Glomerular endothelial cell (primary cell): ENCODE measurements around the gene SLC1A2. TPM values are rescaled to one million over a fixed set of nuclear protein-coding genes. Genes with fewer than 3 reads are reported as not detected.

Experiments
- DNase-seq: peaks from one replicate; pipeline ENCODE4 v3.0.0-alpha.2; 2011; ENCODE audit warnings: low read depth, low spot score; ENCODE audit errors: extremely low read depth
- total RNA-seq: library from RNA; depleted of rRNA; stranded (reverse); fragments of >200 nt; gene quantifications from 2 replicates; pipeline ENCODE4 v1.2.3, GENCODE V29; 2015

SLC1A2 gene
- total RNA-seq, 1 donor from 2014 or later = not detected

DNA sequence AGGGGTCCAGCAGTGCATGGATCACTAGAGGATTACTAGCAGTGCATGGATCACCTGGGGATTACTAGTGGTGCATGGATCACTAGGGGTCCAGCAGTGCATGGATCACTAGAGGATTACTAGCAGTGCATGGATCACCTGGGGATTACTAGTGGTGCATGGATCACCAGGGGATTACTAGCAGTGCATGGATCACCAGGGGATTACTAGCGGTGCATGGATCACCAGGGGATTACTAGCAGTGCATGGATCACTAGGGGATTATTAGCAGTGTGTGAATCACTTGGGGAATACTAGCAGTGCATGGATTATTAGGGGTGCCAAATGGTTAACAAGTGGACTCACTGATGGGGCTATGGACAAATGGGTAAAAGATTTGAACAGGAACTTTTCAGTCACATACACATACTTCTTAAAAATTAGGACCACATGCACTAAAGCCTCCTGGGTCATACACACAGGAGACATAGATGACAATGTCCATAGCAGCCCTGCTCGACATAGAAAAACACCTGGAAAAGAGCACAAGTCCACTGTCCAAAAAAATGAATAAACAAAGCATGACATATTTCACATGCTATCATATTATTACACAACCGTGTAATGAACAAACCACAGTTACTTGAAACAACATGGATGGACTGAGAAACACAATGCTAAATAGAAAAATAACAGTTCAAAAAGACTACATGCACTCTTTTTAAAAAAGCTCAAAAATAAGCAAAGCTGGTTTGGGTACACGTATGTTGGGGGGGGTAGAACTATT is 170.6 kb downstream of the SLC1A2 start:
- no peak for DNase-seq

- DNase-seq = no peak
Observed at GRCh38 chr11:35247863-35248262, 171.5 kb downstream of the SLC1A2 start.

DNA sequence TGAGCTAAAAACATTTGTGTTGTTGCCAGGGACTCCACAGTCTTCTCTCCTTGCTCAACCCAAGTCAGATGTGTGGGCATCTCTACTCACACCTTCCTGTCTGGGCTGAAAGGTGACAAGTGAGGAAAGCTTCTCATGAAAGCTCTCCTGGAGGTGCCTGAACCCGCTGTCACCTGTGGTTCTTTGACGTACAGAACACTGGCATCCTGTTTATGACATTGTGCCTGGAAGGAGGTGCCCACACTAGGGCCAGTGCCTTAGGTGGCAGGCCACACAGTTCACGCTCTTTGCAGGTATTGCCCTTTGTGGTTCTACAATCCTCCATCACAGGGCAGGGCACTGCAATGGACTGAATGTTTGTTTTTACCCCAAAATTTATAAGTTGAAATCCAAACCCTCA is 171.9 kb downstream of the SLC1A2 start:
- no peak for DNase-seq

- DNase-seq = no peak
Observed at GRCh38 chr11:35246745-35247144, 172.6 kb downstream of the SLC1A2 start.

GRCh38 chr11:35245786-35246185 is 173.6 kb downstream of the SLC1A2 start:
- no peak for DNase-seq

DNA sequence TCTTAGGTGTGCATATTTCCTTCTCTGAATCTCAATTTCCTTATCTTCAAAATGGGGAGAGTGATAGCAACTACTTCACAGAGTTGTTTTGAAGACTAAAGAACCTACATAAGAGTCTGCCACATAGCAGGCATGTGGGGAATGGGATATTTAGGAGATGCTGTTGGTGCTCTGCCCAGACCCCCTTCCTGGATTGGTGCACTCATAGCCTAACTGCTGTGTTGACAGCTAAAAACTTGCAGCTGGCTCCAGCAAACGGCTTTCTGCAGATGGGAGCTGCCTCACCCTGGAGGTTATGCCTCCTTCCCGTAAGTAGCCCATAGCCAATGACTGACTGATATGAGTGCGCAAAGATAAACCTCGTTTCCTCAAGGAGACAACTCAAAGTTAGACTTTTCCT is 174.3 kb downstream of the SLC1A2 start:
- no peak for DNase-seq

- no peak for DNase-seq
Observed at GRCh38 chr11:35243774-35244173, 175.6 kb downstream of the SLC1A2 start.

DNA sequence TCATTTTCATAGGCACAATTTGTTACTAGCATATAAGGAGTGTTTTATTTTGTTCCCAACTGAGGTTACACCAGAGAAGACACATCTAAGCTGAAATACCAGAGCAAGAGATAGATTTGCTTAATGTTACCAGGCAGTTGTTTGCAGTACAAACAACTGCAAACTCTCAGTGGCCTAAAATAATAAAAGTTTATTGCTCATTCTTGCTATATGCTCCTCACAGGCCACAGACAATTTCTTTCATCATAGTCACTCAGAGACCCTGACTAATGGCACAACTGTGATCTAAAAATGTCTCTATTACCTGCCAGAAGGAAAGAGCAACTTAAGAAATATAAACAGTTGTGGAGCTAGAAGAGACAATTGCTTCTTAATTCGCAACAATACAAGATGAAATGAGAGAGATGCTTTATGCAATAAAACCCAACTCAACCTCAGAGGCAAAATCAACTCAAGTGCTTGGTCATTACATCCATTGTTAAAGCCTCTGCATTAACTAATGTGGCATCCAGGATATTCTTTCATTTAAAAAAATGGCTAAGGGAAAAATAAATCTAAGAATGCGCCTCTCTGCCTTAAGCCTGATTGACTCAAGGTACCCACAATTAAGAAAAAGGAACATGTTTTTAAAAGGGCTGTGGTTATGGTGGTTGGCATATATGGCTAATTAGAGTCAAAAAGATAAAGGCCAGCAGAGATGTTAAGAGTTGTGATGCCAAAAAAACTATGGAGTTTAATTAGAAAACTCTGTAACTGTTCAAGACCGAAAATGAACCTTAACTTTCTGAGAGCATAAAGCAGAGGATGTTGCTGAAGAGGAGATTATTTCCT is 176.7 kb downstream of the SLC1A2 start:
- DNase-seq = no peak

DNA sequence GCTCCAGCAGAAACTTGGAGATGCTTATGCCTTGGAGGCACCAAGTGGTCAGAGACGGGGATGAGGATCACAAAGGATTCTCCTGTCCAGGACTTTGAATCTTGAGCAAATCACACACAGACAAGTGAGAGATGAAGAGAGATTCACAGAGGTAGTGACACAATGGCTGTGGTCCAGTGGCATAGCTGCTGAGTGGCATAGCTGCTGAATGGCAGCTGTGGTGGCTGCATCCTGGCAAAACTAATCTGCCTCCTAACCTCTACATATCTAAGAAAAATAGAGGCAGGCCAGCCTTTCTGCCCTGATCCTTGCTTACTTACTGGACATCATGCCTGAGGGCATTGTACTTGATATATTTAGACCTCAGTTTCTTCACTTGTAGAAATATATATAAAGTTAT is 177.8 kb downstream of the SLC1A2 start:
- DNase-seq = no peak

- no peak for DNase-seq
Observed at GRCh38 chr11:35241083-35241482, 178.3 kb downstream of the SLC1A2 start.

- no peak for DNase-seq
Observed at GRCh38 chr11:35239471-35240075, 179.8 kb downstream of the SLC1A2 start.

GRCh38 chr11:35238882-35239281 is 180.5 kb downstream of the SLC1A2 start:
- DNase-seq = no peak

- peak; percentile 68 for DNase-seq
Observed at GRCh38 chr11:35237860-35238715, 181.3 kb downstream of the SLC1A2 start.

DNA sequence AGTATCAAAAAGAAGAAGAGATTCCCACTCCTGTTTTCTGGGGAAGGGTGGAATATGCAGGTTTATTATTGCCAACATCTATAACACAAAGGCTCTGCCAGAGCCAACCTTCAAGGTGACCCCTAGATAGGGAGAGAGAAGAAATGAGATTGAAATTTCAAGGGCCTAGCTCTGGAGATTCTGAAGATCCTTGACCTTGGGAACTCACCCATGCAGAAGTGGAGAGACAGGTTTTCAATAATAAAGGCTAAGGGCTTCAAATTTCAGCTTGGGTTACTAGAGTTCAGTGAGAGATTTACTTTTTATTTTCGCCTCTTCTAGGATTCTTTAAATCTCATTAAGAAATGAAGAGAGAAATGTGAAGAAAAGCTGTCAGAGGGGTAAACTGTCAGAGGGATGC is 182.0 kb downstream of the SLC1A2 start:
- DNase-seq = no peak

- DNase-seq = no peak
Observed at GRCh38 chr11:35236667-35237003, 182.7 kb downstream of the SLC1A2 start.

DNA sequence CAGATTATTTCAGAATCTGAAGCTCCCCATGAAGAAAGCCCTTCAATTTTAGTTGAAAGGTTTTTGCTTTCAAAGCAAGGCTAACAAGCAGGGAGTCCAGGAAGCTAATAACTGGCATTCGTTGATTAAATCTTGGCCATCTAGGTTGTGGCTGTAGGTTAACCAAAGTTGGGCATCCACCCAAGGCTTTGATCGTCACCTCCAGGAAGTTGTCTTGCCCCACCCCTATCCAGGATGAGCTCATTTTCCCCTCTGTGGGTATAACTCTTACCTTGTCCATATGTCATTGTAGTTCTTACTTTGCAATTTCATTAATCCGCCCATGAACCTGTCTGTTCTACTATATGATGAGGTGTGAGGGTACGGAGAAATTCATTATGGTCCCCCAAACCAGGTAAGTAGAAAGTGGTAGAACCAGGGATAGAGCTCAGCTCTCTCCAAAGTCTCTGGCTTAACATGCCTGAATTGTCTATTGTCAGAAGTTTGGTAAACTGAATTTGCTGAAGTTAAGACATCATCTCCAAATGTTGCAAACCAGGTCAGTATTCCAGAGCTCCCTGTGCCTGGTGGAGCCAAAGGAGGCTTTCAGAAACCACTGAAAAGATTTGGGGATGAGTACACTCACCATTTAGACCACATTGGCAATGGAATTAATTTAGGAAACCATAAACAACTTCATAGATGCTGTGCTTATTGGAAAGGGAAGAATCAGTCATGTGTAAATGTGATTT is 183.3 kb downstream of the SLC1A2 start:
- DNase-seq = no peak

GRCh38 chr11:35235498-35235897 is 183.9 kb downstream of the SLC1A2 start:
- no peak for DNase-seq

DNA sequence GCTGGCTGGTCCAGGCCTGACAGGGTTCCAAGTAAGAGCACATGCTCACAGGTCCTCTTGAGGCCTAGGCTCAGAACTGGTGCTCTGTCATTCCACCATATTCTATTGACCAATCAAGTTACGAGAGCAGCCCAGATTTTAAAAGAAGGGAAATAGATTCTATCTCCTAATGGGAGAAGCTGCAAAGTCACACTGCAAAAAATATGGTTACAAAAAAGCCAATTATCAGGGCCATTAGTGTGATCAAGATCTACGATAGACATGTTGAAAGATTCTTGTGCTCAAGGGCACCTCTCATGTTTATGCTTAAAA is 184.2 kb downstream of the SLC1A2 start:
- no peak for DNase-seq

DNA sequence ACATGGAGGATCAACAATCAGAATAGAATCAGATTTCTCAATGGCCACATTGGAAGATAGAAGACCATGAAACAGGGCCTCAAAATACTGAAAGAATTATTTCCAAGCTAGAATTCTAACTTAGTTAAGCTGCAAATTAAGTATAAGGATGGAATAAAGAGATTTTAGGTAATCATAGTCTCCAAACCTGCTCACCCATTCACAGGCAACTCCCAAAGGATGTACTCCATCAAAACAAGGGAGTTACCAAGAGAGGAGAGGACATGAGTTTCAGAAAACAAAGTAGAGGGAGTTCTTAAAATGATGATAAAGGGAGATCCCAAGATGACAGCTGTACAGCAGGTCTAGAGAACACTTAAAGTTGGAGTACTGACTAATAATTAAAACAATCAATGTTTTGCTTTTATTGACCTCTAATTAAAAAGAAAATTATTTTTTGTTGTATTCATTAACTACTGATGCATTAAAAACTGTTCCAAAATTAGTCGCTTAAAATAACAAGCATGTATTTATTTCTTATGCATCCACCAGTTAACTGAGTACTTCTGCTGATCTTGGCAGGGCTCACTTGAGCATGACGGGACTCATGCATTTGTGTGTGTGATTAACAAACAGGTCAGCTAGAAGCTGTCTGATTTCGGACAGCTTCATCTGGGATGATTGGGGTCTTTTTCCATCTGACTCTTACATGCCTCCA is 184.8 kb downstream of the SLC1A2 start:
- no peak for DNase-seq

- no peak for DNase-seq
Observed at GRCh38 chr11:35233518-35233917, 185.8 kb downstream of the SLC1A2 start.
